SKM-1 treated with dmso at 0.1 percent for 144 hours (cell line): ENCODE results near the gene MMP28.

Experiments used
- DNase-seq: peaks from one replicate; lab custom pipeline; 2025; ENCODE audit not compliant: unreplicated experiment; lab: John Stamatoyannopoulos, UW

The MMP28 gene

GRCh38 chr17:35799942-35800341 is 4.5 kb upstream of the MMP28 start:
- DNase-seq = no peak

- no peak for DNase-seq
Observed at GRCh38 chr17:35797918-35798317, 2.5 kb upstream of the MMP28 start.

- no peak for DNase-seq
Observed at GRCh38 chr17:35797370-35797769, 1.9 kb upstream of the MMP28 start.

GRCh38 chr17:35796942-35797341 is 1.5 kb upstream of the MMP28 start:
- DNase-seq = no peak

- no peak for DNase-seq
Observed at GRCh38 chr17:35795871-35796265, 427 bp upstream of the MMP28 start.

GRCh38 chr17:35793257-35793656 is 2.2 kb downstream of the MMP28 start:
- DNase-seq = no peak

GRCh38 chr17:35791681-35792350 is 3.6 kb downstream of the MMP28 start:
- DNase-seq = no peak

GRCh38 chr17:35790841-35791240 is 4.6 kb downstream of the MMP28 start:
- no peak for DNase-seq

GRCh38 chr17:35788477-35789368 is 6.7 kb downstream of the MMP28 start:
- no peak for DNase-seq

GRCh38 chr17:35786941-35787432 is 8.5 kb downstream of the MMP28 start:
- DNase-seq = no peak

- no peak for DNase-seq
Observed at GRCh38 chr17:35784895-35785294, 10.5 kb downstream of the MMP28 start.

GRCh38 chr17:35780950-35781349 is 14.5 kb downstream of the MMP28 start:
- DNase-seq = no peak

- no peak for DNase-seq
Observed at GRCh38 chr17:35778641-35779196, 16.7 kb downstream of the MMP28 start.

- DNase-seq = no peak
Observed at GRCh38 chr17:35775583-35775982, 19.9 kb downstream of the MMP28 start.

- no peak for DNase-seq
Observed at GRCh38 chr17:35775039-35775438, 20.4 kb downstream of the MMP28 start.

GRCh38 chr17:35774499-35774898 is 20.9 kb downstream of the MMP28 start:
- DNase-seq = no peak

- no peak for DNase-seq
Observed at GRCh38 chr17:35773679-35774425, 21.6 kb downstream of the MMP28 start.

- no peak for DNase-seq
Observed at GRCh38 chr17:35773129-35773528, 22.3 kb downstream of the MMP28 start.

- no peak for DNase-seq
Observed at GRCh38 chr17:35769895-35770486, 25.4 kb downstream of the MMP28 start.

GRCh38 chr17:35768797-35769196 is 26.6 kb downstream of the MMP28 start:
- DNase-seq = no peak
